ENCODE data around the gene BAG1. TPM values are rescaled to one million over a fixed set of nuclear protein-coding genes. Genes with fewer than 3 reads are reported as not detected.

BAG1 gene
- total RNA-seq, 1 experiment from 2014 or later: 103 TPM

DNA sequence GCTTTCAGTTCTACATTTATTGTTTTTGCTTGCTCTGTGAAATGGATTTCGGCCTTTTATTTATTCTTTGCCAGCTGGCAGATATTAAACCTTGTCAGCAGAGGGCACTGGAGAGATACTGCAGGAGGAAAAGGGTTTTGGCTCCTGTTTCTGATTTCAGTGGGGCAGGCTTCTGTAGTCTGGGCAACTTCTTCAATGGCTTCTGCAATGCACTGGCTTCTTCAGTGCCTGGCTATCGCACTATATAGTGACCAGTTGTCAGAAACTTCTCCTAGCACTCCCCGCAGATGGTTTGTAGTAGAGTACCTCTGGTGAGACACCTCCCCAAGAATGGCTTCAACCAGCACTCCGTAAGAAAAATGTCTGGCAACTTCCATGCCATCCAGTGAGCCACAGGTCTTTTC lies 22.6 kb upstream of the BAG1 start:
- Histone ChIP-seq H2AFZ (ENCODE audit: low read length) (no peak overlapping the region), H3K4me3 (ENCODE audit: low read length) (no peak overlapping the region), H3K27ac (ENCODE audit: low read length) (peak overlapping the region; percentile 60), H4K20me1 (ENCODE audit: low read length) (no peaks in the 10 kb centered on the region), H3K79me2 (ENCODE audit: low read length) (peaks cover 17% of the 10 kb centered on the region), H3K36me3 (ENCODE audit: low read depth, low read length) (peaks cover 3% of the 10 kb centered on the region), H3K9ac (ENCODE audit: low read length) (no peak overlapping the region), H3K9me2 (replicated peaks; ENCODE audit: low read length) (no peaks in the 10 kb centered on the region), H3K27me3 (ENCODE audit: low read length) (no peaks in the 10 kb centered on the region), H3K9me3 (ENCODE audit: low read length) (no peaks in the 10 kb centered on the region), H3F3A (ENCODE audit: low read length, unreplicated experiment) (peaks cover 6% of the 10 kb centered on the region), H3K4me1 (ENCODE audit: insufficient read depth, low read length) (peaks cover 14% of the 10 kb centered on the region), H3K4me2 (ENCODE audit: low read length) (no peak overlapping the region)
- TF ChIP-seq CTCF (conservative IDR thresholded peaks at IDR 0.05; ENCODE audit: low read depth, low read length): peak; percentile 75
- no peak for TF ChIP-seq EZH2phosphoT487 (IDR thresholded peaks at IDR 0.05; ENCODE audit: borderline replicate concordance, low read length)
- TF ChIP-seq EZH2 (IDR thresholded peaks at IDR 0.05; ENCODE audit: low read length, unreplicated experiment): no peak
- ChIA-PET CTCF (interaction anchor here (0.5 to 0.6 kb wide), 3 partner anchors 54 to 187 kb away, joined by 3 to 4 read pairs (median 4); partner anchors contain the start of gene NOL6), POLR2A (ENCODE audit: unreplicated experiment) (no interaction called here)
- intact Hi-C loops (cut with micrococcal nuclease): loop anchor here (2.0 kb wide), 1 partner anchor 58 kb away; no protein-coding TSS in a partner anchor
- no TSS peak for BruUV-seq (replicated peaks)
- peak; percentile 76 for DNase-seq
- ATAC-seq: peak; percentile 19; the same call in 1 of the 2 replicates

- Histone ChIP-seq H3K4me3 (ENCODE audit: low read length) (no peak overlapping the region), H3F3A (ENCODE audit: low read length, unreplicated experiment) (peaks cover 6% of the 10 kb centered on the region), H3K27me3 (ENCODE audit: low read length) (no peaks in the 10 kb centered on the region), H3K4me1 (ENCODE audit: insufficient read depth, low read length) (peaks cover 3% of the 10 kb centered on the region; the same call in 1 of the 2 replicates), H3K79me2 (ENCODE audit: low read length) (peaks cover 1% of the 10 kb centered on the region), H3K36me3 (ENCODE audit: low read depth, low read length) (no peaks in the 10 kb centered on the region), H4K20me1 (ENCODE audit: low read length) (no peaks in the 10 kb centered on the region), H3K4me2 (ENCODE audit: low read length) (no peak overlapping the region), H3K9me2 (replicated peaks; ENCODE audit: low read length) (no peaks in the 10 kb centered on the region), H3K9me3 (ENCODE audit: low read length) (no peaks in the 10 kb centered on the region), H3K9ac (ENCODE audit: low read length) (no peak overlapping the region), H3K27ac (ENCODE audit: low read length) (no peak overlapping the region), H2AFZ (ENCODE audit: low read length) (no peak overlapping the region)
- no peak for DNase-seq
- intact Hi-C loops (cut with micrococcal nuclease): no loop called here
- ChIA-PET CTCF (no interaction called here), POLR2A (ENCODE audit: unreplicated experiment) (no interaction called here)
- ATAC-seq: no peak
- no TSS peak for BruUV-seq (replicated peaks)
- no peak for TF ChIP-seq EZH2phosphoT487 (IDR thresholded peaks at IDR 0.05; ENCODE audit: borderline replicate concordance, low read length)
- TF ChIP-seq CTCF (conservative IDR thresholded peaks at IDR 0.05; ENCODE audit: low read depth, low read length): no peak
- TF ChIP-seq EZH2 (IDR thresholded peaks at IDR 0.05; ENCODE audit: low read length, unreplicated experiment): no peak
Measured at GRCh38 chr9:33285502-33285901, 21.0 kb upstream of the BAG1 start.

DNA sequence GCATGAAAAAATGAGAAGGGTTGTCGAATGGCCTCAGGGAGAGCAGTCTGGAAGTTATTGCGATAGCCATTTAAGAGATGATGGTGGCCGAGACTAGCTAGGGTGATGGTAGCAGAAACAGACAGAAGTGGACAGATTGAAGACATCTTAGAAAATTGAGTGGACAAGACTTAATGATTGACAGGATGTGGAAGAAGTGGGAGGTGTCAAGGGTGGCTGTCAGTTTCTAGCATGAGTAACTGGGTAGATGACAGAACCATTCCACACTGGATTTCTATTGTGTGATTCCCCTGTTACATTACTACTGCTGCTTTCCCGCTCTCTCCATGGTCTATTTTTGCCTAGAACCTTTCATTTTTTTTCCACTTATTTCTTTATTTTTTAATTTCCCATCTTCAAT lies 13.0 kb upstream of the BAG1 start:
- Histone ChIP-seq H3K36me3 (ENCODE audit: low read depth, low read length) (peaks cover 15% of the 10 kb centered on the region; the same call in 1 of the 2 replicates), H3K27me3 (ENCODE audit: low read length) (no peaks in the 10 kb centered on the region), H3K4me2 (ENCODE audit: low read length) (no peak overlapping the region), H3K27ac (ENCODE audit: low read length) (no peak overlapping the region), H3F3A (ENCODE audit: low read length, unreplicated experiment) (no peaks in the 10 kb centered on the region), H3K4me3 (ENCODE audit: low read length) (no peak overlapping the region), H3K79me2 (ENCODE audit: low read length) (peaks cover 4% of the 10 kb centered on the region; the same call in 1 of the 2 replicates), H2AFZ (ENCODE audit: low read length) (no peak overlapping the region), H4K20me1 (ENCODE audit: low read length) (no peaks in the 10 kb centered on the region), H3K4me1 (ENCODE audit: insufficient read depth, low read length) (peaks cover 20% of the 10 kb centered on the region), H3K9ac (ENCODE audit: low read length) (no peak overlapping the region), H3K9me2 (replicated peaks; ENCODE audit: low read length) (no peaks in the 10 kb centered on the region), H3K9me3 (ENCODE audit: low read length) (no peaks in the 10 kb centered on the region)
- DNase-seq: no peak
- CTCF ChIA-PET: no interaction called here
- TF ChIP-seq EZH2phosphoT487 (IDR thresholded peaks at IDR 0.05; ENCODE audit: borderline replicate concordance, low read length) (no peak), CTCF (conservative IDR thresholded peaks at IDR 0.05; ENCODE audit: low read depth, low read length) (no peak), EZH2 (IDR thresholded peaks at IDR 0.05; ENCODE audit: low read length, unreplicated experiment) (no peak)
- intact Hi-C loops (cut with micrococcal nuclease): no loop called here
- no TSS peak for BruUV-seq (replicated peaks)
- ATAC-seq: no peak
- POLR2A ChIA-PET (ENCODE audit: unreplicated experiment): no interaction called here
